Ramos (cell line): Measurements from ENCODE around the gene GOLGA8O.
"Not testable (repeated sequence)": the region's sequence is repeated elsewhere in the genome, so short reads cannot be mapped to it uniquely, and the experiment has no call there.

ENCODE experiments used
- in situ Hi-C: fragments of 300-500 bp; cut with MboI; formaldehyde crosslinking; loops from one replicate; pipeline ENCODE4 v1.14.3; 2022; ENCODE audit warnings: low sequenced_read_pairs; ENCODE audit not compliant: unreplicated experiment

The GOLGA8O gene, protein sequence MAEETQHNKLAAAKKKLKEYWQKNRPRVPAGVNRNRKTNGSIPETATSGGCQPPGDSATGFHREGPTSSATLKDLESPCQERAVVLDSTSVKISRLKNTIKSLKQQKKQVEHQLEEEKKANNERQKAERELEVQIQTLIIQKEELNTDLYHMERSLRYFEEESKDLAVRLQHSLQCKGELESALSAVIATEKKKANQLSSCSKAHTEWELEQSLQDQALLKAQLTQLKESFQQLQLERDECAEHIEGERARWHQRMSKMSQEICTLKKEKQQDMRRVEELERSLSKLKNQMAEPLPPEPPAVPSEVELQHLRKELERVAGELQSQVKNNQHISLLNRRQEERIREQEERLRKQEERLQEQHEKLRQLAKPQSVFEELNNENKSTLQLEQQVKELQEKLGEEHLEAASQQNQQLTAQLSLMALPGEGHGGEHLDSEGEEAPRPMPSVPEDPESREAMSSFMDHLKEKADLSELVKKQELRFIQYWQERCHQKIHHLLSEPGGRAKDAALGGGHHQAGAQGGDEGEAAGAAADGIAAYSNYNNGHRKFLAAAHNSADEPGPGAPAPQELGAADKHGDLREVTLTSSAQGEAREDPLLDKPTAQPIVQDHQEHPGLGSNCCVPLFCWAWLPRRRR

DNA sequence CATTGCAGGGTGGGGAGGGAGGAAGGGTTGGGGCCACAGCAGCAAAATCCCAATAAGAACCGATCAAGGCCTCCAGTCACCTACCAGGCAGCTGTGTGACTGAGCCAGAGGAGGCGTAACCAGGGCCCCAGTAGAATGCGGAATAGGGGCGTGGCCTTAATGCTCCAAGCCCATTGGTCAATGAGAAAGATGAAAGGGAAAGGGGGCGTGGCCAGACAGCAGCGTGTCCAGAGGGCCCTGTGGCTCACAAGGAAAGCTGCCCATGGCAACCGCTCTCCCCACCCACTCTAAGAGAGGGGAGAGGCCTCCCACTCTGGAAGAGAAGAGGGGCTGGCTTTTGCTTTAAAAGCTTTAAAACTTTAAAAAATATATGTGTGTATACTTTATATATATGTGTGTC is at the start of gene GOLGA8O:
GOLGA8O (minus strand) TSS at position 101 of the 400 bp plus-strand sequence; CDS start at position 3, 98 bp downstream.
- in situ Hi-C loops = not testable (repeated sequence)

DNA sequence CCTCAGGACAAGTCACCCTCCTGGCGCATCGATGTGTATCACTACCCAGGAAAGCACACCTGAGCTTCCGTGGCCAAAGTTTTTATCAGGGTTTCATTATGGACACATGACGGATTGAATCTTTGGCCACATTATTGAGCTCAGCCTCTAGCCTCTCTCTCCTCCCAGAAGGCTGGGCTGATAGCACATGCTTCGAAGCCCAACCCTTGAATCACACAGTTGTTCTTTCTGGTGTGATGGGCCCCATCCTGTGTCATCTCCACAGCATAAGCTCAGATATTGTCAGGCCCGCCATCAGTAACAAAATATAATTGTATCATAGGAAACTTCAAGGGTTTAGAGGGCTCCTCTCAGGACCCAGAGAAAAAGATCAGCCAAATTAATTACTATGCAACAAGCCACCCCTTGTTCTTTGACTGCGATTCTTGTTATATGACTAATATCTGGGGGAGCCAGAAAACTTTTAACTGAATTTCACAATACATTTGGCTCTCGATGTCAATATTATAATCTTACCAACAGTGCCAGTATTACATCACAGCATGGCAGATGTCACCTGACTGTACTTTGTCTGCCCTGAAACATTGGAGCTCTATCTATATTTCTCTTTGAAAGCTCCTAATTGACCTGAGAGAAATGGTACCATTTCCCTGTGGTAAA is 48.8 kb upstream of the GOLGA8O start:
- in situ Hi-C loops = not testable (repeated sequence)

DNA sequence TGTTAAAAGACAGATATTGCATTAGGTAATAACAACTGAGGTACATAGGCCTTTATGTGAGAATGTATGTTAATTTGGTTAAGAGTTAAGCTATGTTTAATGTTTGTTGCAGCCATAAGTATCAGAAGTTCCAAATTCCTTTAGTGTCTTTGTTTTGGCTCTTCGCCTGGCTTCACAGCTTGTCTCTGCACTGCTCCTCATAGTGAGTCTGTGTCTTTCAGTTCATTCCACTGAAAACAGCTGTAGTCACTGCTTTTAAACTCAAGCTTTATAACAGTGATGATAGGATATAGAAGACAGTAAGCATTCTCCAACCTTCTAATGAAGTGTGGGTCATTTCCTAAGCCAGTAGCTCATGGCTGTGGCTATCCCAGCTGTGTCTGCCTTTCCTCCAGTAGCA is 47.5 kb upstream of the GOLGA8O start:
- in situ Hi-C loops = not testable (repeated sequence)

DNA sequence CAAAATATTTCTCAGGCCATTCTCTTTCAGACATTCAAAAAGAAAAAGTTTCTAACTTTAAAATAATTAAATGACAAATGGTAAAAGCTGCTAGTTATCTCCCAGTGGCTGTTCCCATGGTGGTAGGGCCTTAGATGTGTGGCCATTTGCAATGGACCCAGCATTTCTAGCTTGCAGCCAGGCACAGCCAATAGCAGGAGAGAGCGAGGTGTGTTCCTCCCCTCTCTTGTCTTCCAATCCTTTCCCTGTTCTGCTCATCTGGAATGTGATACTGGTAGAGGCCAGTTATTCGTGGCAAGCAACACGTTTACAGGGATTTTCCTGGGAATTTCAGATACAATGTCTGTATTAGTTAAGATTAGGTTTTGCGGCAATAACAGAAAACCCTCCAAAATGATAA is 37.3 kb upstream of the GOLGA8O start:
- in situ Hi-C loops = not testable (repeated sequence)

DNA sequence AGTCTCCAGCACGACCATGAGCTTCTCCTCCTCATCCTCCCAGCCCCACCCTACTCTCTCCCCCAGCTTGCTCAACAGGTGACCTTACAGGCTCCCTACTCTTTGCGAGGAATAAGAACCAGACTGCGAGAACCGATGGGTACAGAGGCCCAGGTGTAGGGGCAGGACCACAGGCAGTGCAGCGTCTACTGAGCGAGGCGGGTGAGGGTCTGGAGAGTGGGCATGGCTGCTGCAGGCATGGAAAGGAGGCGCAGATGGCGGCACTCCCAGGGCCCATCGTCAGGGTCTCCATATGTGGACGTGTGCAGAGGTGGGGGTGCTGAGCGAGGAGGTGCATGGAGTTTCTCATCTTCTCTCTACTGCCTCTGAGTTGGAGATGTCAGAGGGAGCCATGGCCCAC is 31.0 kb upstream of the GOLGA8O start:
- in situ Hi-C loops = not testable (repeated sequence)

DNA sequence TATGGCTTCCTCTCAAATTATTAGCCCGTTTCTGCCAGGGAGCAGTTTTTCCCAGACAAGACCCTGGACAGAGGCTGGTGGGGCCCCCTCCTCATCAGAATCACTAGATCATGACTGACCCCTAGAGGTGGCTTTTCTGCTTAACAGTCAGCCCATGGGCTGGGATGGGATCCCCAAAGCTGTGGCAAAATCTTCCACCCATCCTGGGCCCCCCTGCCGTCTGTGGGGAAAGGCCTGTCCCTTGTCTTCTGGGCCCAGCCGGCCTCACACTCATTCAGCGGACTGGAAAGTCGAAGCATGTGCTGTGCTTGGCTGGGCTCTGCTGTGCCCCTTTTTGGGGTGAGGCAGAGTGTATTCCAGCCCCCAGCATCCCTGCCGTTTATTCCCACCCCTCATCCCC is 27.9 kb upstream of the GOLGA8O start:
- in situ Hi-C loops = not testable (repeated sequence)

DNA sequence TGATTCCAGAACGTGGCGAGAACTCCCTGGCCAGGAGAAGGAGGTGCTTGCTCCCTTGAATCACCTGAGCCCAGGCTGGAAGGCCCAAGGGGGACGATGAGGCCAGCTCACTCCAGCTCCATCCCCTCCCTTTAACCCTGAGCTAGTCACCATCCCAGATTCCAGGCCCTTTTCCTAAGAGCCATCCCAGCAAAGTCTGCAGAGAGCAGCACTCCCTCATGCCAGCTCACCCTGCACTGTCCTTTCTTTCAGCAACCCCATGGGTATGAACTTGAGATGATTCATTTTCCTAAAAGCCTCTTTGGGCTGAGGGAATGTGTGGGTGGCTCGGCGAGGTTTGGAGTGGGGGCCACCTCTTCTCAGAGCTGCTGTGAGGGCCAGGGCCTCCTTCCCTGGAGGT is 26.2 kb upstream of the GOLGA8O start:
- in situ Hi-C loops = not testable (repeated sequence)

DNA sequence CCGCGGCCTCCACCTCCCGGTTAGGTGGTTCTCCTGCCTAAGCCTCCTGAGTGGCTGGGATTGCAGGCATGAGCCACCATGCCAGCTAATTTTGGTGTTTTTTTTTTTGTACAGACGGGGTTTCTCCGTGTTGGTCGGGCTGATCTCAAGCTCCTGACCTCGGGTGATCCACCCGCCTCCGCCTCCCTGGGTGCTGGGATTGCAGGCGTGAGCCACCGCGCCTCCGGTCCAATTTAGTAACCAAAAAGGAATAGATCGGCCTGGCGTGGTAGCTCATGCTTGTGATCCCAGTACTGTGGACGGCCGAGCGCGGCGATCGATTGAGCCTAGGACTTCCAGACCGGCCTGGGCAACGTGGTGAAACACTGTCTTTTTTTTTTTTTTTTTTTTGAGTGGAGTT is 12.6 kb upstream of the GOLGA8O start:
- in situ Hi-C loops = not testable (repeated sequence)

DNA sequence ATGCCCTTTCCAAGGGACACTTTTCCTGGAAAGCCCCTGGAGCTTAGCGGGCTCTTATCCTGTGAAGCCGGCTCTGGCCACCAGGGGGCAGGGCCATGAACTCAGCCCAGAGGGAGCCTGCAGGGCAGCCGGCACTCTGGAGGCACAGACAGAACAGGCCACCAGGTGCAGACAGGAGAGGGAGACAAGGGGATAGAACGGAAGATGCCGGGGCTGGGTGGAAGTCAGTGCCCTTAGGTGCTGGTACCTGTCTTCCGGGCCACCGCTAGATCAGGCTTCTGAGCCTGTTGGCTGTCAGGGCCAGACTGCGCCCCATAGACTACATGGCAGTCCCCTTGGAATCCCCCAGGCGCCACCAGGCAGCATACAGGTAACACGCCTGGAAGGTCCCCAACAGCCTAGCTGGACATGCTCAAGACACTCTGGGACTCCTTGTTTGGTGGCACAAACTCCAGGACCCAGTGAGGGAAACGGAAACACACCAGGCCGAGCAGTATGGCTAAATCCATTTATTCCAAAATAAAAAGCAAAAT is 14.9 kb downstream of the GOLGA8O start:
- in situ Hi-C loops = not testable (repeated sequence)

DNA sequence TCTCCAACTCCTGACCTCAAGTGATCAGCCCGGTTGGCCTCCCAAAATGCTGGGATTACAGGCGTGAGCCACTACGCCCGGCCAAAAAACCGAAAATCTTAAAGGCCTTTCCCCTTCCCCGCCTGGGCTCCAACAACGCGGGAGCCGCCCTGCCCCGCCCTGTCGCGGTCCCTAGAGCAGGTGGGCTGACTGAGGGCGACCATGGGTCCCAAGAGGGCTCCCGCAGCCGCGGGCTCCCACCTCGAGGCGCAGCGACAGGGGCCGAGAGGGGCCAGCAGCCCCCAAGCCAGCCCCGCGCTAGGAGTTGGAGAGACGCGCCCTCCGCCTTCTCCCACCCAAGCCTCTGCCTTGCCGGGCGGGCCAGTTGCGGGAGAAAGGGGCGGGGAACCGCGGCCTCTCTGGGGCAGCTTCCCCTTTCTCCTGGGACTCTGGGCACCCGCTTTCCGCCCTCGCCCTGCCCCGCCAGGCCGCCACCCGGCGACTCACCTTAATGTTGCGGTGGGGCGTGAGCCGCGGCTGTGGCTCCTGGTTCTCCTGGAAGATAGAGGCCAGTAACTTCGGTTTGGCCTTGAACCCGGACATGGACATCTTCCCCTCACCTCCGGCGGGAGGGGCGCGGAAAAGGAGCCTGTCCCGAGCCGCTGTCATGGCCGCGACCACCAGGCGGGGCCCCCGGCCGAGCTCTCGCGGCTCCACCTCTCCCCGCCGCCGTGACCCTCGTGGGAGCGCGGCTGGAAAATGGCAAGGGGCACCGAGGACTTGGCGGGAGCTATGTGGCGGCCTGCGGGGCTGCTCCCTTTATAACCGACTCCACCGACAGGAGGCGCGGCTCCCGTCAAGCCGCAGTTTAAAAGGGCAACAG is 21.1 kb downstream of the GOLGA8O start:
- in situ Hi-C loops = not testable (repeated sequence)

DNA sequence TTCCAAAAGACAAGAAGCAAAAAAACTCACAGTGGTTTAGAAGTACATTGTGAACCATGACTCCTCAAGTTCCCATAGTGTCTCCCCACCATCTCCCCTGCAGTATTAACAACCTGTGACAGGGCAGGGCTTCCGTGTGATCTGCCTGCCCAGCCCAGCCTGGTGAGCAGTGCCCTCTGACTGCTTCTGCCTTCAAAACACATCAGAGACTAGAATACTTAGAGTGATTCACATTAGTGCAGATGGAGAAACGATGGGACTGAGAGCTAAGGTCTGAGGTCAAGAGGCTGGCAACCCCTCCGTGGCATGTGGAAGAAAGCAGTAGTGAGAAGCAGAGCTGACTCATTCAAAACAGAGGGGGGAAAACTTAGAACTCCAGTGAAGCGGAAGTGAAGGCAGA is 27.8 kb downstream of the GOLGA8O start:
- in situ Hi-C loops = not testable (repeated sequence)

DNA sequence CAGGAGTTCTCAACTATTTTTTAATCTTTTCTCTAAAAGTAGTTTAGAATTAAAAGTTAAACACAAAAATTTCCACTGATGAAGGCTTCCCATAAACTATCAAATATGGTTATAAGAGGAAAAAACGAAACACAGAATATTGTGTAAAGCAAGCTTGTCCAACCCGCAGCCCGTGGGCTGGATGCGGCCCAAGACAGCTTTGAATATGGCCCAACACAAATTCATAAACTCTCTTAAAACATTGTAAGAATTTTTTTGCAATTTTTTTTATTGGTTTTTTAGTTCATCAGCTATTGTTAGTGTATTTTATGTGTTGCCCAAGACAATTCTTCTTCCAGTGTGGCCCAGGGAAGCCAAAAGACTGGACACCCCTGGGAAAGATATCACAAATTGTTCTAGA is 28.9 kb downstream of the GOLGA8O start:
- in situ Hi-C loops = not testable (repeated sequence)

DNA sequence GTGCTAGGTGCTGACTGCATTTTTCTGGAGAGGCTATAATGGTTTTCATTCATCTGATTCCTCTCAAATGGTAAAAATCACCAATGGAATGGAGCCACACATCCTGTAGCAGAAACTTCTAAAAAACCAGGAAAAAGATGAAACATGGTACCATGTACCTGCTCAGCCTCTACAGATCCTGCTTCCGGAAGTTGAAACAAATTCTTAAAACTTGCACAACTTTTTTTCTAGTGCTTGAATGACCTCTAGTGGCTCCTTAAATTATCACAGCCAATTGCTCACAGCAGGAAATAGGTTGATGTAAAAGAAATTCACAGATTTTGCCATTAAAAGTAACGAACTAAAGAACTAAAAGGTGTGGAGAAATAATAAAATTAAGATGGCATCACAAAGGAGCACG is 47.5 kb downstream of the GOLGA8O start:
- in situ Hi-C loops = not testable (repeated sequence)

DNA sequence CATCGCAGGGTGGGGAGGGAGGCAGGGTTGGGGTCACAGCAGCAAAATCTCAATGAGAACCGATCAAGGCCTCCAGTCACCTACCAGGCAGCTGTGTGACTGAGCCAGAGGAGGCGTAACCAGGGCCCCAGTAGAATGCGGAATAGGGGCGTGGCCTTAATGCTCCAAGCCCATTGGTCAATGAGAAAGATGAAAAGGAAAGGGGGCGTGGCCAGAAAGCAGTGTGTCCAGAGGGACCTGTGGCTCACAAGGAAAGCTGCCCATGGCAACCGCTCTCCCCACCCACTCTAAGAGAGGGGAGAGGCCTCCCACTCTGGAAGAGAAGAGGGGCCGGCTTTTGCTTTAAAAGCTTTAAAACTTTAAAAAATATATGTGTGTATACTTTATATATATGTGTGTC is 52.2 kb downstream of the GOLGA8O start, which contains the start of gene GOLGA8K:
GOLGA8K (minus strand) TSS at position 101 of the 400 bp plus-strand sequence; CDS start at position 3, 98 bp downstream.
- in situ Hi-C loops = not testable (repeated sequence)

DNA sequence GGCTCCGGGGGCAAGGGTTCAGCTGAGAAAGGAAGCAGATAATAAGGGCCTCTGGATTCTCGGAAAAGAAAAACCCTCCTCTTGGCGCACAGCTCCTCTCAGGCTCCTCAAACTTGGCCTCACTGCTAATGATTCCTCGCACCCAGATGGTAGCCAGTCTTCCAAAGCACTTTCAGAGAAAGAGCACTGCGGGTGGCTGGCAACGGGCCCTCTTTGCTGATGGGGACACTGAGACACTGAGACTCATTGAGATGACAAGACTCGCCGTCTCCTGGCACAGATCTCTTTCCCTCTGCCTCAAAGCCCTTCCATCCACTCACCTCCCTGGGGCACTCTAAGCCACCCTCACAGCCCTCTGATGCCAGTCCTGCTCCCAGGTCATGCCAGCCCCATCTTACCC is 58.9 kb downstream of the GOLGA8O start:
- in situ Hi-C loops = not testable (repeated sequence)
